ENCODE data around the gene CCRL2. TPM values are rescaled to one million over a fixed set of nuclear protein-coding genes. Genes with fewer than 3 reads are reported as not detected.

Gene CCRL2
- total and polyA plus RNA-seq, 4 donors: 11.0 to 95.9 (median 19.8) TPM

GRCh38 chr3:46416125-46416810 lies 9.2 kb downstream of the CCRL2 start:
- DNase-seq (no peak), ATAC-seq (ENCODE audit: insufficient read depth, low FRiP score) (no peak)
- H3K9ac ChIP-seq (ENCODE audit: insufficient read depth in 1 of 2, low read length in 2 of 2): no peak overlapping the region
- no peak overlapping the region for H3K27ac ChIP-seq (ENCODE audit: low read depth in 1 of 2, low read length in 1 of 2)
- 26 to 36% methylated on average over 10 of the region's 10 CpGs for WGBS, 2 donors
- TF ChIP-seq, protein P1, sequence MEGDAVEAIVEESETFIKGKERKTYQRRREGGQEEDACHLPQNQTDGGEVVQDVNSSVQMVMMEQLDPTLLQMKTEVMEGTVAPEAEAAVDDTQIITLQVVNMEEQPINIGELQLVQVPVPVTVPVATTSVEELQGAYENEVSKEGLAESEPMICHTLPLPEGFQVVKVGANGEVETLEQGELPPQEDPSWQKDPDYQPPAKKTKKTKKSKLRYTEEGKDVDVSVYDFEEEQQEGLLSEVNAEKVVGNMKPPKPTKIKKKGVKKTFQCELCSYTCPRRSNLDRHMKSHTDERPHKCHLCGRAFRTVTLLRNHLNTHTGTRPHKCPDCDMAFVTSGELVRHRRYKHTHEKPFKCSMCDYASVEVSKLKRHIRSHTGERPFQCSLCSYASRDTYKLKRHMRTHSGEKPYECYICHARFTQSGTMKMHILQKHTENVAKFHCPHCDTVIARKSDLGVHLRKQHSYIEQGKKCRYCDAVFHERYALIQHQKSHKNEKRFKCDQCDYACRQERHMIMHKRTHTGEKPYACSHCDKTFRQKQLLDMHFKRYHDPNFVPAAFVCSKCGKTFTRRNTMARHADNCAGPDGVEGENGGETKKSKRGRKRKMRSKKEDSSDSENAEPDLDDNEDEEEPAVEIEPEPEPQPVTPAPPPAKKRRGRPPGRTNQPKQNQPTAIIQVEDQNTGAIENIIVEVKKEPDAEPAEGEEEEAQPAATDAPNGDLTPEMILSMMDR (IDR thresholded peaks at IDR 0.05; ENCODE audit: control extremely low read depth, extremely low read depth): no peak
- peaks cover 0 to 18% (median 11%) of the 10 kb centered on the region in 5 donors for H3K4me1 ChIP-seq (ENCODE audit: control insufficient read depth in 5 of 5, insufficient read depth in 5 of 5, low read length in 5 of 5)
- H3K27me3 ChIP-seq (ENCODE audit: control insufficient read depth in 3 of 3, insufficient read depth in 3 of 3, low read length in 2 of 3): no peaks in the 10 kb centered on the region
- H3K4me3 ChIP-seq: no peak overlapping the region
- no peaks in the 10 kb centered on the region for H3K36me3 ChIP-seq (ENCODE audit: control insufficient read depth in 4 of 4, insufficient read depth in 4 of 4, low read length in 4 of 4)
- H3K9me3 ChIP-seq (ENCODE audit: control insufficient read depth in 4 of 4, insufficient read depth in 3 of 4, low read length in 3 of 4): no peaks in the 10 kb centered on the region

- 87 to 89% methylated on average over 7 of the region's 7 CpGs for WGBS, 2 donors
- Histone ChIP-seq H3K9ac (ENCODE audit: insufficient read depth in 1 of 2, low read length in 2 of 2) (no peak overlapping the region), H3K4me1 (ENCODE audit: control insufficient read depth in 5 of 5, insufficient read depth in 5 of 5, low read length in 5 of 5) (peaks cover 0 to 18% (median 10%) of the 10 kb centered on the region in 5 donors), H3K27me3 (ENCODE audit: control insufficient read depth in 3 of 3, insufficient read depth in 3 of 3, low read length in 2 of 3) (no peaks in the 10 kb centered on the region), H3K36me3 (ENCODE audit: control insufficient read depth in 4 of 4, insufficient read depth in 4 of 4, low read length in 4 of 4) (no peaks in the 10 kb centered on the region), H3K9me3 (ENCODE audit: control insufficient read depth in 4 of 4, insufficient read depth in 3 of 4, low read length in 3 of 4) (no peaks in the 10 kb centered on the region), H3K27ac (ENCODE audit: low read depth in 1 of 2, low read length in 1 of 2) (no peak overlapping the region), H3K4me3 (no peak overlapping the region)
- ATAC-seq (ENCODE audit: insufficient read depth, low FRiP score) (no peak), DNase-seq (no peak)
- TF ChIP-seq, protein P1 (IDR thresholded peaks at IDR 0.05; ENCODE audit: control extremely low read depth, extremely low read depth): no peak
Measured at GRCh38 chr3:46416811-46417510, 9.9 kb downstream of the CCRL2 start.

DNA sequence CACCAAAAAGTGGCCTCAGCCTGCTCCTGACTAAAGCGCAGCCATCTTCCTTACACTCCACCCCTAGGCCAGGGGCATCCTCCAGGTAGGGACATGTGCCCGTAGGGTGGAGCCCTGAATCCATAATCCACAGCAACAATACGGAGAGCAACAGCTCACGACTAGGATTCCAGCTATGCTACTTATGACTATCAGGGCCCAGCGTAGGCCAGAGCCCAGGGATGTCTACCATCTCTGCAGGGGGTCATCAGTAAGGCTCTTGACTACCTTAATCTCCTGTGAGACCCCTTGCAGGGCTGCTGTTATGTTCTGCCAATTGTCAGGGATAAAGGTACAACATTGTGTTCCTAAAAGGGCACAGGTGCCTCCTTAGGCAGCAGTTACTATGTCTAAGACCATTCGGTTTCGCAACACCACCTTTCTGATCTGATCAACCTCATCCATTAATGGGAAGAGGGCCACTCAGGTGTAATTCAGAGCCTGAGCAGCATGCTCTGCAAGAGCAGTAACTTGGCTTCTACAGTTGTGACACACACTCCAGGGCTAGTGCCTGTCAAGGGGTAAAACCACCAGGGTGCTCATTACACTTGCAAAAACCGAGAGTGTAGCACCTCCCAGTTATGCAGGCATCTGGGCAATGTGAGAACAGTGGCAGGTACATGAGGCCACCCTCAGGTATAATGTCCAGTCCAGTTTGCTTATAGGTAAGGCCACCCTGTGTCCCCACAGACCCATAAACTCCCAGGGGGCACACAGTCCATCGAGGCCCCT lies 11.0 kb downstream of the CCRL2 start:
- no peaks in the 10 kb centered on the region for H3K9me3 ChIP-seq (ENCODE audit: control insufficient read depth in 4 of 4, insufficient read depth in 3 of 4, low read length in 3 of 4)
- no peak overlapping the region for H3K27ac ChIP-seq (ENCODE audit: low read depth in 1 of 2, low read length in 1 of 2)
- no peaks in the 10 kb centered on the region for H3K36me3 ChIP-seq (ENCODE audit: control insufficient read depth in 4 of 4, insufficient read depth in 4 of 4, low read length in 4 of 4)
- peaks cover 0 to 15% (median 8%) of the 10 kb centered on the region in 5 donors for H3K4me1 ChIP-seq (ENCODE audit: control insufficient read depth in 5 of 5, insufficient read depth in 5 of 5, low read length in 5 of 5)
- H3K9ac ChIP-seq (ENCODE audit: insufficient read depth in 1 of 2, low read length in 2 of 2): no peak overlapping the region
- WGBS, 2 donors: 79 to 86% methylated on average over 9 of the region's 9 CpGs
- no peaks in the 10 kb centered on the region for H3K27me3 ChIP-seq (ENCODE audit: control insufficient read depth in 3 of 3, insufficient read depth in 3 of 3, low read length in 2 of 3)
- ATAC-seq (ENCODE audit: insufficient read depth, low FRiP score): no peak
- TF ChIP-seq, protein P1 (IDR thresholded peaks at IDR 0.05; ENCODE audit: control extremely low read depth, extremely low read depth): no peak
- H3K4me3 ChIP-seq: no peak overlapping the region
- no peak for DNase-seq

Data from lung (tissue), 12 donors.